Measurements from ENCODE around the gene USP10.

- TF ChIP-seq CTCF (conservative IDR thresholded peaks at IDR 0.05; ENCODE audit: low read depth, low read length) (no peak), EZH2 (IDR thresholded peaks at IDR 0.05; ENCODE audit: low read length, unreplicated experiment) (no peak)
Observed at GRCh38 chr16:84804326-84804725, 104.5 kb downstream of the USP10 start.

Measured in PC-3 (cell line).